PC-9 (cell line): ENCODE data around the gene CEP350.

Experiments
- EZH2 ChIP-seq: fragments of 200-600 bp; sonication (generic); IDR thresholded peaks from 2 replicates; pipeline ENCODE4 v1.8.0; 2017; ENCODE audit warnings: antibody characterized with exemption, low read depth
- TF ChIP-seq, protein P1 (sequence below): fragments of 200-600 bp; sonication (generic); conservative IDR thresholded peaks from 2 replicates; pipeline ENCODE4 v1.6.1; 2017; ENCODE audit warnings: mixed run types, antibody characterized with exemption, mild to moderate bottlenecking, moderate library complexity

DNA sequence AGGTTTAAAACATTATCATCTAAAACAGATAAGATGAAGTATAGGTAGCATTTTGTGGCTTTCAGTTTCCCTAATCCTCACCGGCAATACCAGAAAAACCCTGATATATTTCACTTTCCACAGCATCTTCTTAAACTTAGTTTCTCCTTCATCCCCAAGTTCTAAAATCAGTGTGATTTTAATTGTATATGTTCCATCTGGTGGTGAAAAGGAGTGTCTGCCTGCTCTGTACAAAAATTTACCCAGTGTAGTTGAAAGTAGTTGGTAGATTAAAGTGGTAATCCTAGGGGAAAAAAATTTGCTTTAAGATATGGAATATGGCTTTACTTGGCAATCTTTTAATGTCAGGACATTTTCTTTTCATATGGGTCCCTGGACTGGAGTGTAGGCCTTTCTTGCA is 74.3 kb downstream of the CEP350 start:
- TF ChIP-seq, protein P1, sequence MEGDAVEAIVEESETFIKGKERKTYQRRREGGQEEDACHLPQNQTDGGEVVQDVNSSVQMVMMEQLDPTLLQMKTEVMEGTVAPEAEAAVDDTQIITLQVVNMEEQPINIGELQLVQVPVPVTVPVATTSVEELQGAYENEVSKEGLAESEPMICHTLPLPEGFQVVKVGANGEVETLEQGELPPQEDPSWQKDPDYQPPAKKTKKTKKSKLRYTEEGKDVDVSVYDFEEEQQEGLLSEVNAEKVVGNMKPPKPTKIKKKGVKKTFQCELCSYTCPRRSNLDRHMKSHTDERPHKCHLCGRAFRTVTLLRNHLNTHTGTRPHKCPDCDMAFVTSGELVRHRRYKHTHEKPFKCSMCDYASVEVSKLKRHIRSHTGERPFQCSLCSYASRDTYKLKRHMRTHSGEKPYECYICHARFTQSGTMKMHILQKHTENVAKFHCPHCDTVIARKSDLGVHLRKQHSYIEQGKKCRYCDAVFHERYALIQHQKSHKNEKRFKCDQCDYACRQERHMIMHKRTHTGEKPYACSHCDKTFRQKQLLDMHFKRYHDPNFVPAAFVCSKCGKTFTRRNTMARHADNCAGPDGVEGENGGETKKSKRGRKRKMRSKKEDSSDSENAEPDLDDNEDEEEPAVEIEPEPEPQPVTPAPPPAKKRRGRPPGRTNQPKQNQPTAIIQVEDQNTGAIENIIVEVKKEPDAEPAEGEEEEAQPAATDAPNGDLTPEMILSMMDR: no peak
- TF ChIP-seq EZH2: no peak
